H9 (cell line): ENCODE results near the gene BAMBI. TPM values are rescaled to one million over a fixed set of nuclear protein-coding genes. Genes with fewer than 3 reads are reported as not detected.

Experiments
- DNase-seq: peaks from one replicate; pipeline ENCODE4 v3.0.0-alpha.2; 2017
- H2AFZ ChIP-seq: one replicate; pipeline ENCODE4 v1.6.1; 2013; ENCODE audit warnings: mild to moderate bottlenecking, low read length, control low read depth, moderate library complexity
- H2AK5ac ChIP-seq: 2 replicates; pipeline ENCODE4 v1.6.1; 2013; ENCODE audit warnings: low read length, control low read depth, mixed read lengths; ENCODE audit not compliant: insufficient read length
- H2BK120ac ChIP-seq: one replicate; pipeline ENCODE4 v1.6.1; 2013; ENCODE audit warnings: low read depth, mild to moderate bottlenecking, low read length, control low read depth, inconsistent platforms; ENCODE audit not compliant: poor library complexity, severe bottlenecking
- H2BK12ac ChIP-seq: 2 replicates; pipeline ENCODE4 v1.6.1; 2013; ENCODE audit warnings: low read length, control low read depth, mixed read lengths, low read depth; ENCODE audit not compliant: insufficient read length
- H2BK15ac ChIP-seq: 2 replicates; pipeline ENCODE4 v1.6.1; 2013; ENCODE audit warnings: low read depth, low read length, control low read depth
- H2BK20ac ChIP-seq: one replicate; pipeline ENCODE4 v1.6.1; 2013; ENCODE audit warnings: low read depth, mild to moderate bottlenecking, low read length, control low read depth, inconsistent platforms; ENCODE audit not compliant: poor library complexity, severe bottlenecking
- H2BK5ac ChIP-seq: 2 replicates; pipeline ENCODE4 v1.6.1; 2013; ENCODE audit warnings: low read length, control low read depth, mixed read lengths; ENCODE audit not compliant: insufficient read length
- H3K14ac ChIP-seq: 2 replicates; pipeline ENCODE4 v1.6.1; 2013; ENCODE audit warnings: low read length, control low read depth; ENCODE audit not compliant: insufficient read depth
- H3K18ac ChIP-seq: 2 replicates; pipeline ENCODE4 v1.6.1; 2013; ENCODE audit warnings: low read depth, mild to moderate bottlenecking, mixed read lengths, low read length, control low read depth; ENCODE audit not compliant: insufficient read length
- H3K23ac ChIP-seq: 2 replicates; pipeline ENCODE4 v1.6.1; 2013; ENCODE audit warnings: low read length, control low read depth, mixed read lengths, low read depth; ENCODE audit not compliant: insufficient read length
- H3K23me2 ChIP-seq: 2 replicates; pipeline ENCODE4 v1.6.1; 2013; ENCODE audit warnings: low read depth, mild to moderate bottlenecking, mixed read lengths, low read length, control low read depth; ENCODE audit not compliant: insufficient read length, poor library complexity, severe bottlenecking
- H3K27ac ChIP-seq: 2 replicates; pipeline ENCODE4 v1.5.1; 2013; ENCODE audit warnings: low read length, control low read depth, mixed read lengths, low read depth; ENCODE audit not compliant: insufficient read length
- H3K27me3 ChIP-seq: 2 replicates; pipeline ENCODE4 v1.6.1; 2013; ENCODE audit warnings: low read length, control low read depth, inconsistent platforms; ENCODE audit not compliant: insufficient read depth
- H3K4ac ChIP-seq: 2 replicates; pipeline ENCODE4 v1.6.1; 2013; ENCODE audit warnings: low read depth, mild to moderate bottlenecking, control low read depth, inconsistent platforms, low read length, moderate library complexity
- H3K4me1 ChIP-seq: 2 replicates; pipeline ENCODE4 v1.6.1; 2013; ENCODE audit warnings: low read length, control low read depth, inconsistent platforms; ENCODE audit not compliant: insufficient read depth
- H3K4me2 ChIP-seq: 2 replicates; pipeline ENCODE4 v1.6.1; 2013; ENCODE audit warnings: low read length, control low read depth, mixed read lengths; ENCODE audit not compliant: insufficient read length, insufficient read depth
- H3K56ac ChIP-seq: 2 replicates; pipeline ENCODE4 v1.6.1; 2013; ENCODE audit warnings: low read depth, mild to moderate bottlenecking, mixed read lengths, low read length, control low read depth; ENCODE audit not compliant: insufficient read length
- H3K79me1 ChIP-seq: 2 replicates; pipeline ENCODE4 v1.6.1; 2013; ENCODE audit warnings: low read depth, mild to moderate bottlenecking, moderate library complexity, low read length, control low read depth, inconsistent platforms; ENCODE audit not compliant: insufficient read depth, poor library complexity, severe bottlenecking
- H3K79me2 ChIP-seq: 2 replicates; pipeline ENCODE4 v1.6.1; 2013; ENCODE audit warnings: low read length, control low read depth, inconsistent platforms; ENCODE audit not compliant: insufficient read depth
- H3K9ac ChIP-seq: 2 replicates; pipeline ENCODE4 v1.6.1; 2013; ENCODE audit warnings: low read length, control low read depth, mixed read lengths; ENCODE audit not compliant: insufficient read length; ENCODE audit errors: extremely low read depth
- H3K9me3 ChIP-seq: one replicate; pipeline ENCODE4 v1.6.1; 2013; ENCODE audit warnings: low read depth, low read length, inconsistent platforms; ENCODE audit not compliant: control insufficient read depth
- H3T11ph ChIP-seq: one replicate; pipeline ENCODE4 v1.6.1; 2013; ENCODE audit warnings: mild to moderate bottlenecking, low read length, control low read depth, inconsistent platforms
- H4K20me1 ChIP-seq: one replicate; pipeline ENCODE4 v1.6.1; 2013; ENCODE audit not compliant: control insufficient read depth, insufficient read length, insufficient read depth
- H4K5ac ChIP-seq: 2 replicates; pipeline ENCODE4 v1.6.1; 2013; ENCODE audit warnings: low read depth, mild to moderate bottlenecking, mixed read lengths, low read length, control low read depth; ENCODE audit not compliant: insufficient read length
- H4K8ac ChIP-seq: replicated peaks from 2 replicates; pipeline ENCODE4 v1.6.1; 2013; ENCODE audit warnings: low read length, control low read depth, mixed read lengths, low read depth; ENCODE audit not compliant: insufficient read length
- H4K91ac ChIP-seq: 2 replicates; pipeline ENCODE4 v1.6.1; 2013; ENCODE audit warnings: low read depth, mild to moderate bottlenecking, moderate library complexity, mixed read lengths, low read length, control low read depth; ENCODE audit not compliant: insufficient read length
- H3K27ac Mint-ChIP-seq, 3 experiments: 2 replicates in 2 of 3; 3 replicates in 1 of 3; pipeline ENCODE4 v1.8.0; 2020 to 2021; ENCODE audit warnings: mixed read lengths in 3 of 3, mild to moderate bottlenecking in 1 of 3, moderate library complexity in 1 of 3
- H3K27me3 Mint-ChIP-seq: 2 replicates; pipeline ENCODE4 v1.8.0; 2021; ENCODE audit warnings: low read depth, mild to moderate bottlenecking, moderate library complexity, mixed read lengths
- H3K36me3 Mint-ChIP-seq, 3 experiments: 2 replicates in 2 of 3; 3 replicates in 1 of 3; pipeline ENCODE4 v1.8.0; 2020 to 2021; ENCODE audit warnings: low read depth in 3 of 3, mixed read lengths in 3 of 3; ENCODE audit not compliant: insufficient read depth in 1 of 3
- H3K4me1 Mint-ChIP-seq, 2 experiments: 2 replicates each; pipeline ENCODE4 v1.8.0; 2020; ENCODE audit warnings: mixed read lengths in 2 of 2
- H3K4me3 Mint-ChIP-seq, 2 experiments: 2 replicates in 1 of 2; 3 replicates in 1 of 2; pipeline ENCODE4 v1.8.0; 2020 to 2021; ENCODE audit warnings: mild to moderate bottlenecking in 2 of 2, mixed read lengths in 2 of 2, moderate library complexity in 1 of 2
- H3K9me3 Mint-ChIP-seq, 2 experiments: 2 replicates in 1 of 2; 3 replicates in 1 of 2; pipeline ENCODE4 v1.8.0; 2020; ENCODE audit warnings: mild to moderate bottlenecking in 2 of 2, mixed read lengths in 2 of 2, moderate library complexity in 1 of 2
- WGBS: extraction: QIAGEN DNeasy Blood & Tissue Kit; methylation state at CpG from one replicate; pipeline ENCODE4 v1.1.7; 2013; ENCODE audit warnings: missing lambda C conversion rate, low lambda C conversion rate, mixed read lengths; ENCODE audit not compliant: insufficient read length; ENCODE audit errors: extremely low coverage; 5-methylcytosine and 5-hydroxymethylcytosine counted together
- total RNA-seq: library from RNA; stranded (reverse); gene quantifications from 2 replicates; pipeline ENCODE4 v1.2.1, GENCODE V29; 2021
- TF ChIP-seq, protein P1 (sequence below): fragments of 200-600 bp; sonication (generic); conservative IDR thresholded peaks from 3 replicates; pipeline ENCODE4 v1.8.0; 2021; ENCODE audit warnings: antibody characterized with exemption, mild to moderate bottlenecking

Gene BAMBI
- total RNA-seq, 1 experiment from 2014 or later, result 16.8 TPM

DNA sequence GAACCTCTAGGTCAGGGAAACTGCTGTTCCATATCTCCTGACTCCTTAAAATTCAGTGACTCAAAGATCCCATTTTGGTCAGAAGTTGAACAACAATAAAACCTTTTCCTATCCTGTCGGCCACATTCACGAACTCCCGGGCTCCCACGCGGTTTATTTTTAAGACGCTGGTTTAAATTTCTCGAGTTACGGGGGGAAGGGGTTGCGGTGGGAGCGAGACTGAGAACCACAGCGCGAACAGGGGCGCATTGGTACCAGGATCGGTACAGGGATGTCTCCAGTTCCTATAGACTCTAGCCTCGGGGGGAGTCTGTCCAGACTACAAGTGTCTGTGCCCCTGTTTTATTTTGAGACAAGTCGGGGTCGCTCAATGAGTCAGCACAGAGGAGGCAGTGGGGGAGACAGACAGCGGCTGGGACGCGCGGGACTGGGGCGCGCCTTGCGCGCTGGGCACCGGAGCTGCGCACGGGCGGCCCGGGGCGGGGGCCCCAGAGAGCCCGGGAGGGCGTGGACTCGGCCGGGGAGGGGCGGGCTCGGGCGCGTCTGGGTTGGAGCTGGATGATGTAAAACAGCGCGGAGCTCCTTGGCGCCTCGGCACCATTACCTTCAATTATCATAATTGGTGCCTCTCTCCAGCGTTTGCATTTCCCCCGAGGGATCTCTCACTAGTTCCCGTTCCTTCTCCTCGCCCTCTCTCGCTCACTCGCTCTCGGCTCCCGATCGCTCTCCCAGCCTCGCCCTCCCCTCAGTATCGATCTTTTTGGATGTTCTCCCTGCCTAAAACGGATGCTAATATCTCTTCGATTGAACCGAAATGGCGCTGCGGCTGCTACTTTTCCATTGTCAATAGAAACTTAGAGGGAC, 8.7 kb upstream of the BAMBI start:
- H3K27ac Mint-ChIP-seq, result peak overlapping the region in 2 of 3 experiments; percentile 14 to 94; a peak in 3 of 7 replicates
- H3K27me3 ChIP-seq, result peaks cover 2% of the 10 kb centered on the region; the same call in 1 of the 2 replicates
- peak; percentile 77 for DNase-seq

More for the DNA sequence above, 8.7 kb upstream of the BAMBI start:
- no peaks in the 10 kb centered on the region for H3K79me2 ChIP-seq
- H2BK12ac ChIP-seq, result no peak overlapping the region
- no peak overlapping the region for H3T11ph ChIP-seq
- Mint-ChIP-seq H3K36me3 (no peaks in the 10 kb centered on the region), H3K4me3 (peak overlapping the region; percentile 81 to 93), H3K9me3 (peaks cover 0 to 3% of the 10 kb centered on the region in 2 experiments; a peak in 1 of 5 replicates), H3K27me3 (peaks cover 50% of the 10 kb centered on the region), H3K4me1 (peaks cover 16 to 20% of the 10 kb centered on the region in 2 experiments)
- H2BK20ac ChIP-seq, result no peak overlapping the region
- H3K79me1 ChIP-seq, result no peaks in the 10 kb centered on the region
- TF ChIP-seq, protein P1, sequence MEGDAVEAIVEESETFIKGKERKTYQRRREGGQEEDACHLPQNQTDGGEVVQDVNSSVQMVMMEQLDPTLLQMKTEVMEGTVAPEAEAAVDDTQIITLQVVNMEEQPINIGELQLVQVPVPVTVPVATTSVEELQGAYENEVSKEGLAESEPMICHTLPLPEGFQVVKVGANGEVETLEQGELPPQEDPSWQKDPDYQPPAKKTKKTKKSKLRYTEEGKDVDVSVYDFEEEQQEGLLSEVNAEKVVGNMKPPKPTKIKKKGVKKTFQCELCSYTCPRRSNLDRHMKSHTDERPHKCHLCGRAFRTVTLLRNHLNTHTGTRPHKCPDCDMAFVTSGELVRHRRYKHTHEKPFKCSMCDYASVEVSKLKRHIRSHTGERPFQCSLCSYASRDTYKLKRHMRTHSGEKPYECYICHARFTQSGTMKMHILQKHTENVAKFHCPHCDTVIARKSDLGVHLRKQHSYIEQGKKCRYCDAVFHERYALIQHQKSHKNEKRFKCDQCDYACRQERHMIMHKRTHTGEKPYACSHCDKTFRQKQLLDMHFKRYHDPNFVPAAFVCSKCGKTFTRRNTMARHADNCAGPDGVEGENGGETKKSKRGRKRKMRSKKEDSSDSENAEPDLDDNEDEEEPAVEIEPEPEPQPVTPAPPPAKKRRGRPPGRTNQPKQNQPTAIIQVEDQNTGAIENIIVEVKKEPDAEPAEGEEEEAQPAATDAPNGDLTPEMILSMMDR, result no peak
- no peaks in the 10 kb centered on the region for H4K20me1 ChIP-seq
- H4K5ac ChIP-seq, result no peak overlapping the region
- H3K4me1 ChIP-seq, result peaks cover 3% of the 10 kb centered on the region; the same call in 1 of the 2 replicates
- H2BK15ac ChIP-seq, result no peak overlapping the region
- no peak overlapping the region for H3K56ac ChIP-seq
- no peak overlapping the region for H4K91ac ChIP-seq
- H2BK120ac ChIP-seq, result no peak overlapping the region
- H4K8ac ChIP-seq, result no peak overlapping the region
- H3K23me2 ChIP-seq, result peaks cover 11% of the 10 kb centered on the region
- no peak overlapping the region for H3K4ac ChIP-seq
- WGBS, result no CpG with 5 or more reads among the region's 59 CpGs
- peak overlapping the region; percentile 59; the same call in 1 of the 2 replicates for H3K14ac ChIP-seq
- no peaks in the 10 kb centered on the region for H3K9me3 ChIP-seq
- H3K4me2 ChIP-seq, result peak overlapping the region; percentile 78
- H3K9ac ChIP-seq, result peak overlapping the region; percentile 74
- no peak overlapping the region for H2AK5ac ChIP-seq
- H3K27ac ChIP-seq, result no peak overlapping the region
- H3K18ac ChIP-seq, result peak overlapping the region; percentile 28
- H3K23ac ChIP-seq, result no peak overlapping the region
- H2BK5ac ChIP-seq, result no peak overlapping the region
- peak overlapping the region; percentile 58 for H2AFZ ChIP-seq
